ENCODE data around the gene C16orf74.

The C16orf74 gene

GRCh38 chr16:85659336-85659735, 91.6 kb downstream of the C16orf74 start:
- DNase-seq, result no peak
- no peaks in the 10 kb centered on the region for H3K9me3 Mint-ChIP-seq
- H3K4me1 Mint-ChIP-seq, result peaks cover 24% of the 10 kb centered on the region
- no peak overlapping the region for H3K27ac Mint-ChIP-seq
- H3K4me3 Mint-ChIP-seq, result no peak overlapping the region
- peaks cover 44% of the 10 kb centered on the region for H3K36me3 Mint-ChIP-seq (ENCODE audit: low read depth)
- no peaks in the 10 kb centered on the region for H3K27me3 Mint-ChIP-seq (ENCODE audit: low read depth, poor library complexity)
- TF ChIP-seq CTCF (IDR thresholded peaks at IDR 0.05), result no peak

- TF ChIP-seq CTCF (IDR thresholded peaks at IDR 0.05), result no peak
- no peak overlapping the region for H3K27ac Mint-ChIP-seq
- H3K27me3 Mint-ChIP-seq (ENCODE audit: low read depth, poor library complexity), result no peaks in the 10 kb centered on the region
- H3K36me3 Mint-ChIP-seq (ENCODE audit: low read depth), result peaks cover 41% of the 10 kb centered on the region
- H3K4me3 Mint-ChIP-seq, result no peak overlapping the region
- peaks cover 24% of the 10 kb centered on the region for H3K4me1 Mint-ChIP-seq
- H3K9me3 Mint-ChIP-seq, result no peaks in the 10 kb centered on the region
- DNase-seq, result no peak
Observed at GRCh38 chr16:85658504-85659326, 92.2 kb downstream of the C16orf74 start.

GRCh38 chr16:85657996-85658395, 92.9 kb downstream of the C16orf74 start:
- Mint-ChIP-seq H3K27ac (no peak overlapping the region), H3K9me3 (no peaks in the 10 kb centered on the region), H3K4me3 (no peak overlapping the region), H3K27me3 (ENCODE audit: low read depth, poor library complexity) (no peaks in the 10 kb centered on the region), H3K36me3 (ENCODE audit: low read depth) (peaks cover 34% of the 10 kb centered on the region), H3K4me1 (peaks cover 22% of the 10 kb centered on the region)
- no peak for DNase-seq
- no peak for TF ChIP-seq CTCF (IDR thresholded peaks at IDR 0.05)

All from nephron progenitor cell (in vitro differentiated cells).